Colonic mucosa (tissue), 4 donors: Measurements from ENCODE around the gene ESYT3. TPM values are rescaled to one million over a fixed set of nuclear protein-coding genes. Genes with fewer than 3 reads are reported as not detected.

Experiments
- DNase-seq: peaks from one replicate; pipeline ENCODE4 v3.0.0-alpha.2; 2020
- H3K27ac ChIP-seq: fragments of 200-600 bp; one replicate; pipeline ENCODE4 v1.8.0; 2021
- H3K27me3 ChIP-seq: fragments of 200-600 bp; one replicate; pipeline ENCODE4 v1.8.0; 2021
- H3K36me3 ChIP-seq: fragments of 200-600 bp; one replicate; pipeline ENCODE4 v1.8.0; 2021
- H3K4me1 ChIP-seq: fragments of 200-600 bp; one replicate; pipeline ENCODE4 v1.8.0; 2021; ENCODE audit warnings: mild to moderate bottlenecking
- H3K4me3 ChIP-seq: fragments of 200-600 bp; one replicate; pipeline ENCODE4 v1.8.0; 2021
- H3K9ac ChIP-seq, 2 donors: one replicate each; pipeline ENCODE4 v1.7.0; 2013; ENCODE audit warnings: control low read depth in 2 of 2, low read depth in 2 of 2, low read length in 2 of 2
- H3K9me3 ChIP-seq: fragments of 200-600 bp; one replicate; pipeline ENCODE4 v1.8.0; 2021
- intact Hi-C: fragments of 100-400 bp; cut with DNase I; formaldehyde crosslinking; loops from one replicate; pipeline ENCODE4 v1.14.1; 2022
- total RNA-seq, 2 donors: library from RNA; stranded (reverse); fragmentation: NEBNext Ultra II Directional in 1 of 2; extraction: Animal tissue kit (Norgen Biotek cat#: 25700) in 1 of 2; gene quantifications; one replicate each; pipeline ENCODE4 v1.2.1, GENCODE V29; 2021
- TF ChIP-seq, protein P1 (sequence below): fragments of 200-600 bp; IDR thresholded peaks from one replicate; pipeline ENCODE4 v1.8.0; 2022; ENCODE audit warnings: antibody characterized with exemption, mild to moderate bottlenecking
- donor health status: healthy.
- donor health status: DM: no; HTN: no; CAD: no.
- donor health status: DM: no; HTN: no; CAD: no.

Gene ESYT3
- total RNA-seq, 2 donors from 2014 or later = 0.89 to 1.2 TPM

DNA sequence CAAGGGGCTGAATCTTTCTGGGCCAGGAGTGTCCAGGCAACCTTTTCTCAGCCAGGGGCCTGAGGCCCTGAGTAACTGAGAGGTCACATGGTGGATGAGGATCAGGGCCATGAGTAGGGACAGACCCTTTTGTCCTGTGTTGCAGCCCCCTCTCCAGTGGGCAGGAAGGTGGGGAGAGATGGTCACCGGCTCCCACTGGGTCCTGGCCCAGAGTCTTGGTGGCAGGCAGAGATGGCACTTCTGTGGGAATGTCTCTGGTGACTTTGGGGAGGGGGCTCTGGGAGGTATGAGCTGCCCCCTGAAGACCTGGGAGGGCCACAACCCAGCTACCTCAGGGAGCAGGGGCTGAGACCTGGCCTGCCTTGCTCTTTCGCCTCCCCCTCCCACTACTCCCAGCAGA is 6.8 kb downstream of the ESYT3 start:
- H3K4me1 ChIP-seq = no peaks in the 10 kb centered on the region
- TF ChIP-seq, protein P1, sequence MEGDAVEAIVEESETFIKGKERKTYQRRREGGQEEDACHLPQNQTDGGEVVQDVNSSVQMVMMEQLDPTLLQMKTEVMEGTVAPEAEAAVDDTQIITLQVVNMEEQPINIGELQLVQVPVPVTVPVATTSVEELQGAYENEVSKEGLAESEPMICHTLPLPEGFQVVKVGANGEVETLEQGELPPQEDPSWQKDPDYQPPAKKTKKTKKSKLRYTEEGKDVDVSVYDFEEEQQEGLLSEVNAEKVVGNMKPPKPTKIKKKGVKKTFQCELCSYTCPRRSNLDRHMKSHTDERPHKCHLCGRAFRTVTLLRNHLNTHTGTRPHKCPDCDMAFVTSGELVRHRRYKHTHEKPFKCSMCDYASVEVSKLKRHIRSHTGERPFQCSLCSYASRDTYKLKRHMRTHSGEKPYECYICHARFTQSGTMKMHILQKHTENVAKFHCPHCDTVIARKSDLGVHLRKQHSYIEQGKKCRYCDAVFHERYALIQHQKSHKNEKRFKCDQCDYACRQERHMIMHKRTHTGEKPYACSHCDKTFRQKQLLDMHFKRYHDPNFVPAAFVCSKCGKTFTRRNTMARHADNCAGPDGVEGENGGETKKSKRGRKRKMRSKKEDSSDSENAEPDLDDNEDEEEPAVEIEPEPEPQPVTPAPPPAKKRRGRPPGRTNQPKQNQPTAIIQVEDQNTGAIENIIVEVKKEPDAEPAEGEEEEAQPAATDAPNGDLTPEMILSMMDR = no peak
- intact Hi-C loops = no loop called here

DNA sequence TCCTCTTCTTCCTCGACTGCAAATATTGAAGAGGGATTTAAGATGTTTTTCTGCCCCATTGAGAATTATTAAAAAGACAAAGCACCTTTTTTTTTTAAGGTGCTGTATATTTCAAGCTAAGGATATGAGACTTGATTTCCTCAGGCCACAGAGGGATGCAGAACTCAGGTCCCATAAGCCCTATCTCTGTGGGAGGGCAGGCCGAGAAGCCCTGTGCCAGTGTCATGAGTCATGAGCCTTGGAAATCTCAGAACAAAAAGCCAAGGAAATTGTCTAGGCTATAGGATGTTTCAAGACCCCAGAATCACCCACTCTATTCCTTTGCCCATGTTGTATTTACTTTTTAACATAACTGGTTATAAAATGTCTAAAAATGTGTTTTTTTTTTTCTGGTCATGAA is 7.3 kb downstream of the ESYT3 start:
- intact Hi-C loops = no loop called here
- Histone ChIP-seq H3K4me1 (no peaks in the 10 kb centered on the region), H3K27ac (no peak overlapping the region)

More for the DNA sequence above, 6.8 kb downstream of the ESYT3 start:
- Histone ChIP-seq H3K27me3 (no peaks in the 10 kb centered on the region), H3K9me3 (no peaks in the 10 kb centered on the region), H3K4me3 (no peak overlapping the region), H3K36me3 (no peaks in the 10 kb centered on the region), H3K27ac (no peak overlapping the region), H3K9ac (no peak overlapping the region)
- no peak for DNase-seq

DNA sequence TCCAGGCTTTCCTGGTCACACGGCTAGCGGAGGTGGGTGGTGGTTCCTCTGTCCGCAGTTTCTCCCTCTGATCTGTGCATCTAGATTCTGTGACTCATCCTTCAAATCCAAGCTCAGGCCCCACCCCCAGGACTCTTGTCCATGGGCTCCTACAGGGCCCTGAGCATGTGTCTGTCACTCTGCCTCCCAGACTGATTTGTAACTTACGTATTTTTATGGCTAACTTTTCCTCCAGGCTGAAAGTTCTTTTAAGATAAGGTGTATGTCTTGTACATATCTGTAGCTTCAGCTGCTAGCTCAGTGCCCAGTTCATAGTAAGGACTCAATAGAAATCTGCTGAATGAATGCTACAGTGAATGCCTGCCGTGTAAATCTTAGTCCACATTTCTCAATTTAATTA is 8.0 kb downstream of the ESYT3 start:
- DNase-seq = no peak
- H3K4me3 ChIP-seq = no peak overlapping the region
- intact Hi-C loops = no loop called here
- no peak overlapping the region for H3K27ac ChIP-seq
- no peak overlapping the region for H3K9ac ChIP-seq
- H3K9me3 ChIP-seq = no peaks in the 10 kb centered on the region
- no peaks in the 10 kb centered on the region for H3K36me3 ChIP-seq
- TF ChIP-seq, protein P1 = no peak
- H3K27me3 ChIP-seq = no peaks in the 10 kb centered on the region
- H3K4me1 ChIP-seq = no peaks in the 10 kb centered on the region

More for the DNA sequence above, 7.3 kb downstream of the ESYT3 start:
- DNase-seq = no peak
- Histone ChIP-seq H3K9ac (no peak overlapping the region), H3K27me3 (no peaks in the 10 kb centered on the region), H3K9me3 (no peaks in the 10 kb centered on the region), H3K36me3 (no peaks in the 10 kb centered on the region), H3K4me3 (no peak overlapping the region)
- TF ChIP-seq, protein P1 = no peak

DNA sequence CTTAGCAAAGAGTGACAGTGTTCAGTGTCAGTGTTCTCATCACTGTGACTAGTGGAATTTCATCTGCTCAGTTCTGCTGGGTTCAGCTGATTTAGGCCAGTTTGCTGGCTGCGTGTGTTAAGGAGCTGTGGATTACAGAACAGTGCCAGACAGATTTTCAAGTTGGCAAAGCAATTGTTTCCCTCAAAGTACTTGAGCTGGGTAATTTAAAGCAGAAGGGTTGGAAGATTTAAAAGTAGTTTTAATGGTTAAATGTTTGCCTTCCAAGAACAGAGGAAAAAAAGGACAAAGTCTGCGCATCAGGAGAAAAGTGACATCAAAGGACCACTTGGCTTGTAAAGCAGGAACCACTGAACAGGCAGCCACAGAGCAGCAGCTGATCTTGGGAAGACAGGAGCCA is 8.7 kb downstream of the ESYT3 start:
- H3K4me1 ChIP-seq = no peaks in the 10 kb centered on the region
- H3K27ac ChIP-seq = no peak overlapping the region

DNA sequence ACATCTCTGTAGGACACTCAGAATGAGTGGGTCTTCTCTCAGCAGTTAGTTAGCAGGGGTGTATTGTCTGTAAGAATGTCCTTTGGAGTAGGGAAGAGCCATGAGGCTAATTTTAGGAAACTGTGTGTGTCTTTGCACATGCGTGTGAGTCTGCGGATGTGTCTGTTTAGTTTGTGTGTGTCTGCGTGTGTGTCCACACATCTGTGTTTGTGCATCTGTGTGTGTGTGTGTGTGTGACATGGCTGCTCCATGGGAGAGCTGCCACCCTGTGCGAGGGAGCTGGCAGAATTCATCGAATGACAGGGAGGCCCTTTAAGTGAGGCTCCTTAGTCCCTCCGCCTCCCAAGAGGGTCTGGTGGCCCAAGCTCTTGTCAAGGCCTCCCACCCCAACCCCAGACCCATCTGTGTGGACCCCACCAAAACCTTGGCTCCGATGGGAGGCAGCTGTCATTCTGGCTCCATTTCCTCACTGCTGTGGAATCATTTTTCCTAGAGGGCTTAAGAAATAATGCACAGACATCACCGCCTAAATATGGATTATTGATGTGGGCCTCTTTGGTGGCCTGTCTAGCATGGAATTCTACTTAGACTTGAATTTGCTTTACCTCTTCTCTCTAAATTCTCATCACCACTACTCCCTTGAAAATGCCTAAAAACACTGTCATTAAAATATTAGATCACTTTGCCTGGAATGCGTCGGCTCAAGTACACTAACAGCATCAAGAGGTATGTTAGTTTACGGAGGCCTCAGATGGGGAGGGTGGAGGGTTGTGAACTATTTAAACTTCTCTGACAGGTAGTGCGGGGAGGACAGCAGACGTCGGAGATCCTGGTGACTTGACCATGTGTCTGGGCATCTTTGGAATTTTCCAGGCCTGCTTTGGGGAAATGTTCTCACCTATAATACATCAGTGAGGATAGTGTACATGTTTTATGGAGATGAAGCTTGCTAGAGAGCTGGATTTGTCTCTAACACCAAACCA is 9.4 kb downstream of the ESYT3 start:
- H3K9me3 ChIP-seq = no peaks in the 10 kb centered on the region
- intact Hi-C loops = no loop called here
- no peak overlapping the region for H3K4me3 ChIP-seq
- DNase-seq = no peak
- no peaks in the 10 kb centered on the region for H3K27me3 ChIP-seq
- H3K9ac ChIP-seq = no peak overlapping the region
- no peak overlapping the region for H3K27ac ChIP-seq
- TF ChIP-seq, protein P1 = no peak
- H3K36me3 ChIP-seq = no peaks in the 10 kb centered on the region
- no peaks in the 10 kb centered on the region for H3K4me1 ChIP-seq

More for the DNA sequence above, 8.7 kb downstream of the ESYT3 start:
- Histone ChIP-seq H3K9ac (no peak overlapping the region), H3K4me3 (no peak overlapping the region), H3K36me3 (no peaks in the 10 kb centered on the region), H3K27me3 (no peaks in the 10 kb centered on the region), H3K9me3 (no peaks in the 10 kb centered on the region)
- no peak for DNase-seq
- TF ChIP-seq, protein P1 = no peak
- intact Hi-C loops = no loop called here
